A549 (cell line): ENCODE results near the gene PEDS1.

ENCODE experiments used
- EP300 ChIP-seq, 2 experiments: fragments of >200 bp; sonication (Bioruptor Twin); formaldehyde crosslinking; IDR thresholded peaks; 2 replicates in 1 of 2; 3 replicates in 1 of 2; pipeline ENCODE4 v1.6.1; 2016 to 2017
- TP53 ChIP-seq: fragments of 250-450 bp; sonication (Bioruptor Pico); IDR thresholded peaks from 2 replicates; pipeline ENCODE4 v1.5.0; 2021; ENCODE audit warnings: mild to moderate bottlenecking, moderate library complexity
- ZC3H11A ChIP-seq: fragments of 450-650 bp; IDR thresholded peaks from 2 replicates; pipeline ENCODE4 v1.6.1; 2014; ENCODE audit warnings: antibody characterized with exemption, mild to moderate bottlenecking
- TF ChIP-seq, protein P1 (sequence below): fragments of 250-450 bp; sonication (Bioruptor Pico); IDR thresholded peaks from 2 replicates; pipeline ENCODE4 v1.5.0; 2020; ENCODE audit warnings: low read depth, mild to moderate bottlenecking, moderate library complexity
- TF ChIP-seq, protein P2 (sequence below): fragments of >200 bp; sonication (Bioruptor Twin); formaldehyde crosslinking; IDR thresholded peaks from 3 replicates; pipeline ENCODE4 v1.5.1; 2016
- TF ChIP-seq, protein P3 (sequence below): fragments of 200-600 bp; sonication (generic); IDR thresholded peaks from 2 replicates; pipeline ENCODE4 v1.6.1; 2016; ENCODE audit warnings: antibody characterized with exemption, mild to moderate bottlenecking, moderate library complexity

DNA sequence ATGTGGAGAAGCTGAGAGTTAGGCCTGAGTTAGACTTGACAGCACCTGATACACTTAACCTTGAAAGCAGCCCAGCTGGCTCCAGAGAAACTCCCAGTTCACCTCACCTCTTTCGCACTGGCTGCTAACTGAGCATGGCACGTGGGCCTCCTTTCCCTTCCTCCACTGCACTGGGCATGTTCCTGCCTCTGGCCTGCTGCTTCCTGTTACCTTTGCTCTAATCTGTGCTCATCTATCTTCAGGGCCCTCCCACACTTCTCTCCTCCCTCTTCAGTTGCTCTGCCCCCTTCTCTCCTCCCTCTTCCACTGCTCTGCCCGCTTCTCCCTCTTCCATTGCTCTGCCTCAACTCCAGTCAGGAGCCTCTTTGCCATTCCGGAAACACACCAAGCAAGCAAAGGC, 26.9 kb downstream of the PEDS1 start:
- TF ChIP-seq, protein P1, sequence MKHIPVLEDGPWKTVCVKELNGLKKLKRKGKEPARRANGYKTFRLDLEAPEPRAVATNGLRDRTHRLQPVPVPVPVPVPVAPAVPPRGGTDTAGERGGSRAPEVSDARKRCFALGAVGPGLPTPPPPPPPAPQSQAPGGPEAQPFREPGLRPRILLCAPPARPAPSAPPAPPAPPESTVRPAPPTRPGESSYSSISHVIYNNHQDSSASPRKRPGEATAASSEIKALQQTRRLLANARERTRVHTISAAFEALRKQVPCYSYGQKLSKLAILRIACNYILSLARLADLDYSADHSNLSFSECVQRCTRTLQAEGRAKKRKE (CRISPR knock-in tag): no peak
- TF ChIP-seq, protein P2, sequence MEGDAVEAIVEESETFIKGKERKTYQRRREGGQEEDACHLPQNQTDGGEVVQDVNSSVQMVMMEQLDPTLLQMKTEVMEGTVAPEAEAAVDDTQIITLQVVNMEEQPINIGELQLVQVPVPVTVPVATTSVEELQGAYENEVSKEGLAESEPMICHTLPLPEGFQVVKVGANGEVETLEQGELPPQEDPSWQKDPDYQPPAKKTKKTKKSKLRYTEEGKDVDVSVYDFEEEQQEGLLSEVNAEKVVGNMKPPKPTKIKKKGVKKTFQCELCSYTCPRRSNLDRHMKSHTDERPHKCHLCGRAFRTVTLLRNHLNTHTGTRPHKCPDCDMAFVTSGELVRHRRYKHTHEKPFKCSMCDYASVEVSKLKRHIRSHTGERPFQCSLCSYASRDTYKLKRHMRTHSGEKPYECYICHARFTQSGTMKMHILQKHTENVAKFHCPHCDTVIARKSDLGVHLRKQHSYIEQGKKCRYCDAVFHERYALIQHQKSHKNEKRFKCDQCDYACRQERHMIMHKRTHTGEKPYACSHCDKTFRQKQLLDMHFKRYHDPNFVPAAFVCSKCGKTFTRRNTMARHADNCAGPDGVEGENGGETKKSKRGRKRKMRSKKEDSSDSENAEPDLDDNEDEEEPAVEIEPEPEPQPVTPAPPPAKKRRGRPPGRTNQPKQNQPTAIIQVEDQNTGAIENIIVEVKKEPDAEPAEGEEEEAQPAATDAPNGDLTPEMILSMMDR: no peak
- TF ChIP-seq TP53 (CRISPR knock-in tag): no peak
- TF ChIP-seq EP300 (IDR thresholded peaks at IDR 0.05): no peak
- TF ChIP-seq, protein P3, sequence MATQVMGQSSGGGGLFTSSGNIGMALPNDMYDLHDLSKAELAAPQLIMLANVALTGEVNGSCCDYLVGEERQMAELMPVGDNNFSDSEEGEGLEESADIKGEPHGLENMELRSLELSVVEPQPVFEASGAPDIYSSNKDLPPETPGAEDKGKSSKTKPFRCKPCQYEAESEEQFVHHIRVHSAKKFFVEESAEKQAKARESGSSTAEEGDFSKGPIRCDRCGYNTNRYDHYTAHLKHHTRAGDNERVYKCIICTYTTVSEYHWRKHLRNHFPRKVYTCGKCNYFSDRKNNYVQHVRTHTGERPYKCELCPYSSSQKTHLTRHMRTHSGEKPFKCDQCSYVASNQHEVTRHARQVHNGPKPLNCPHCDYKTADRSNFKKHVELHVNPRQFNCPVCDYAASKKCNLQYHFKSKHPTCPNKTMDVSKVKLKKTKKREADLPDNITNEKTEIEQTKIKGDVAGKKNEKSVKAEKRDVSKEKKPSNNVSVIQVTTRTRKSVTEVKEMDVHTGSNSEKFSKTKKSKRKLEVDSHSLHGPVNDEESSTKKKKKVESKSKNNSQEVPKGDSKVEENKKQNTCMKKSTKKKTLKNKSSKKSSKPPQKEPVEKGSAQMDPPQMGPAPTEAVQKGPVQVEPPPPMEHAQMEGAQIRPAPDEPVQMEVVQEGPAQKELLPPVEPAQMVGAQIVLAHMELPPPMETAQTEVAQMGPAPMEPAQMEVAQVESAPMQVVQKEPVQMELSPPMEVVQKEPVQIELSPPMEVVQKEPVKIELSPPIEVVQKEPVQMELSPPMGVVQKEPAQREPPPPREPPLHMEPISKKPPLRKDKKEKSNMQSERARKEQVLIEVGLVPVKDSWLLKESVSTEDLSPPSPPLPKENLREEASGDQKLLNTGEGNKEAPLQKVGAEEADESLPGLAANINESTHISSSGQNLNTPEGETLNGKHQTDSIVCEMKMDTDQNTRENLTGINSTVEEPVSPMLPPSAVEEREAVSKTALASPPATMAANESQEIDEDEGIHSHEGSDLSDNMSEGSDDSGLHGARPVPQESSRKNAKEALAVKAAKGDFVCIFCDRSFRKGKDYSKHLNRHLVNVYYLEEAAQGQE: no peak
- no peak for TF ChIP-seq ZC3H11A
